ENCODE data around the gene MBL2. TPM values are rescaled to one million over a fixed set of nuclear protein-coding genes. Genes with fewer than 3 reads are reported as not detected.

Gene MBL2
- total RNA-seq (2022; extraction: Qiagen RNA extraction), result not detected in 5 replicates

DNA sequence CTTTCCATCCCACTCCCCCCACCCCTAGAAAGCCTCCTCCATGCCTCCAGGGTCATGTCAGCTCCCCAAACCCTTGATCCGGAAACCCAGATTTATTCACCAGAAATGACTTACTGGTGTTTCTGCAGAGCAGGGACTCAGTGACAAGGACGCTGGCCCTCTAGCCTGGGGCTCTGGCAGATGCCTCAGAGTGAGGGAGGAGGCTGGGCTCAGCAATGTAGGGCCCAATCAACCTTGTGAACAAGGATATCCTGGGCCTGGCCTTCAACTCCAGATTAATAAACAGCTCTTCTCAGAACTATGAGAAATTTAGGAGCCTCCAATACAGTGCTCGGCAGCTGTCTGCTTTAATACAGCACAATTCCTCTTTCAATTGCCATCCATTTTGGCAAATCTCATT lies at the start of gene MBL2:
Gene MBL2 (minus strand): TSS at position 162 of the 400 bp plus-strand sequence. CDS start 1,149 bp downstream, outside the sequence.

